ENCODE data around the gene MYL12A.
A peak's percentile ranks its signal among the peaks of the same experiment; 100 is the strongest.

Gene MYL12A

DNA sequence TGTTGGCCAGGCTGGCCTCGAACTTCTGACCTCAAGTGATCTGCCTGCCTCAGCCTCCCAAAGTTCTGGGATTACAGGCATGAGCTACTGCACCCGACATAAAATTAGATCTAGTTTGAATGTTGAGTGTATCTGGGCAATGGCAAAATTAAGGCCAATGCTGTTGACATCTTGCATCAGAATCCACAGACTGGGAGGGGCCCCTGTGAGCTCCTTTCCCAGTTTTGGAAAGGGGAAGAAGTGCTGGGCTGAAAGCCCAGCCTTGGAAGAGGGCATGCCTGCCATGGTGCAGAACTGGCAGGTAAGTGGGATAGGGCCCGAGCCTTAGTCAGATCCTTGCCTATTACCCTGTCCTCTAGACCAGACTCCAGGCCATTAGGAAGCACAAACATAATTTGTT lies 23.4 kb upstream of the MYL12A start:
- DNase-seq (ENCODE audit: low read depth in 2 of 2, low spot score in 1 of 2): no peak

GRCh38 chr18:3225588-3225987 lies 22.0 kb upstream of the MYL12A start:
- DNase-seq (ENCODE audit: low read depth in 2 of 2, low spot score in 1 of 2): no peak

GRCh38 chr18:3226048-3226447 lies 21.6 kb upstream of the MYL12A start:
- no peak for DNase-seq (ENCODE audit: low read depth in 2 of 2, low spot score in 1 of 2)

- no peak for DNase-seq (ENCODE audit: low read depth in 2 of 2, low spot score in 1 of 2)
Observed at GRCh38 chr18:3230401-3231334, 16.9 kb upstream of the MYL12A start.

DNA sequence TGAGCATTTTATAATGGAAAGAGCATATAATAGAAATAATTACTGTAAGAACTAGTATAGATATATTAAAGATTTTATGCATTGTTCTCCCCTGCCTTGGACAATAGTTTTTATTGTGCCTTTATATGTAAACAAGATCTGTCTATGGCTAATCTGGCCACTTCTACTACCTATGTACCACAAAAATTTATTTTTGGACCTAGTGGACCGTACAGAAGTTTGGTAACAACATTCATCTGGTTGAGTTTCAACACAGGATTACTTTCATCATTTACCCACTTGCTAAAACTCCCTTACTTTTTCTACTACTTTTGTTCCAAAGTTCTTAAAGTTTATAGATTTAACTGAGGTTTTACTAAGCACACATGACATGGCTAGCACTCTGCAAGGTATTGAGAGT lies 14.6 kb upstream of the MYL12A start:
- no peak for DNase-seq (ENCODE audit: low read depth in 2 of 2, low spot score in 1 of 2)

- DNase-seq (ENCODE audit: low read depth in 2 of 2, low spot score in 1 of 2): no peak
Observed at GRCh38 chr18:3233433-3234168, 14.0 kb upstream of the MYL12A start.

DNA sequence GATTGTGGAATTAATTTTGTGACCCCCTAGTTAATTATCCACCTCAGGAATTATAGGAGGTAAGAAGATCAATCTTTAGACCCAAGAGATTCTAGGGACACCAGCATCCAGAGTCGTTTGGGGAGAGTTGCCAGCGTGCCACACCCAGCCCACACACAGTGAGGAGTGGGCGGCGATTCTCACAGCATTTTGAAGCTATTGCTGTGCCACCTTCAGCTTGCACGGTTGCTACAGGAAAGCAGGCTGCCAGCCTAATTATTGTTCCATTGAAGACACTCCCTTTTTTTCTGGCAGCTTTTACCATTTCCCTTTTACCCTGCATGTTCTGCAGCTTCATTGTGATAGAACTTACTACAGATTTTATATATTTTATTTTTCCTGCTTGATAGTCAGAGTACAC lies 13.1 kb upstream of the MYL12A start:
- no peak for DNase-seq (ENCODE audit: low read depth in 2 of 2, low spot score in 1 of 2)

- no peak for DNase-seq (ENCODE audit: low read depth in 2 of 2, low spot score in 1 of 2)
Observed at GRCh38 chr18:3235846-3236245, 11.8 kb upstream of the MYL12A start.

DNA sequence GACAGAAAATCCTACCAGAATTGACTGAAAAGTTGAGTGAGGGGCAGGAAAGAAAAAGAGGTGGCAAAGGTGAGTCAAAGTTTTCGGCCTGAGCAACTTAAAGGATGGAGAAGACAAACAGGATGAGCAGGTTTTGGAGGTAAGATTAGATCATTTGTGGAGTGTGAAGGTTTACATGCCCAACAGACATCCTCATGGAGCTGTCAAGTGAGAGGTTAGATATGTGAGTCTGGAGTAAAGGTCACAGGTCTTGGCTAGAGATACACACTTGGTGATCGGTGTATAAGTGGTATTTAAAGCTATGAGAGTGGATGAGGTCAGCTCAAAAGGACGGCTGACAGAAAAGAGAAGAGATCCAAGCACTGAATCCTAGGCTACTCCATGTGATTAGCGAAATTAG lies 11.1 kb upstream of the MYL12A start:
- DNase-seq (ENCODE audit: low read depth in 2 of 2, low spot score in 1 of 2): no peak

GRCh38 chr18:3238742-3239141 lies 8.9 kb upstream of the MYL12A start:
- no peak for DNase-seq (ENCODE audit: low read depth in 2 of 2, low spot score in 1 of 2)

- DNase-seq (ENCODE audit: low read depth in 2 of 2, low spot score in 1 of 2): no peak
Observed at GRCh38 chr18:3245185-3245564, 2.4 kb upstream of the MYL12A start.

- DNase-seq (ENCODE audit: low read depth in 2 of 2, low spot score in 1 of 2): peak; percentile 54 to 56
Observed at GRCh38 chr18:3245853-3246634, 1.6 kb upstream of the MYL12A start.

DNA sequence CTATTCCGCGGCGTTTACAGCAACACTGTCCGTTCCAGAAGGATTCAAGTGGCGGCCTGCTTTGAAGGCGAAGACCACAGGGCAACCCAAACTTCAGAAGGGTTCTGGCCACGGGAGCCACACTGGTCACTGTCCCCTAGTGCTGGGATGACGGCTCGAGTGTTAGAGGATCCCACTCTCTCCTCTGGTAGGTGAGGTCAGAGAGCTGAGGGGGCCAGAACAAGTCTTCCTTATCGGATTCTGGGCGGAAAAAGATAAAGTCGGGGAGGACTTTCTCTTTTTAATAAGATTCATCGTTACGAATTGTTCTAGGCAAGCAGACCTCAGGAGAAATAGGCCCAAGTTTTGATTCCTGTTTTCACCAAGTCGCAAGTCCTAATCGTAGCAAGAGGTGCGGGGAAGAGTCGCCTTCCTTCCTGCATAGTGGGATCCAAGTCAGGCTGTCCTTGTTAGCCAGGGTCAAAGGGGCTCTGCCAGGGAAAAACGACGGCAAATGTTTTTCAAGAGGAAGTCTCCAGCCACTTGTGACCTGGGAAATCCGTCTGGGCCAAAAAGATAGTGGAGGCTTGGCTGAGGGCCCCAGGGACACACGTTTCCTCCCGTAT lies 864 bp upstream of the MYL12A start:
- no peak for DNase-seq (ENCODE audit: low read depth in 2 of 2, low spot score in 1 of 2)

- DNase-seq (ENCODE audit: low read depth in 2 of 2, low spot score in 1 of 2): no peak
Observed at GRCh38 chr18:3248062-3248657, 559 bp downstream of the MYL12A start.

GRCh38 chr18:3248658-3249359 lies 1.2 kb downstream of the MYL12A start:
- DNase-seq (ENCODE audit: low read depth in 2 of 2, low spot score in 1 of 2): no peak

DNA sequence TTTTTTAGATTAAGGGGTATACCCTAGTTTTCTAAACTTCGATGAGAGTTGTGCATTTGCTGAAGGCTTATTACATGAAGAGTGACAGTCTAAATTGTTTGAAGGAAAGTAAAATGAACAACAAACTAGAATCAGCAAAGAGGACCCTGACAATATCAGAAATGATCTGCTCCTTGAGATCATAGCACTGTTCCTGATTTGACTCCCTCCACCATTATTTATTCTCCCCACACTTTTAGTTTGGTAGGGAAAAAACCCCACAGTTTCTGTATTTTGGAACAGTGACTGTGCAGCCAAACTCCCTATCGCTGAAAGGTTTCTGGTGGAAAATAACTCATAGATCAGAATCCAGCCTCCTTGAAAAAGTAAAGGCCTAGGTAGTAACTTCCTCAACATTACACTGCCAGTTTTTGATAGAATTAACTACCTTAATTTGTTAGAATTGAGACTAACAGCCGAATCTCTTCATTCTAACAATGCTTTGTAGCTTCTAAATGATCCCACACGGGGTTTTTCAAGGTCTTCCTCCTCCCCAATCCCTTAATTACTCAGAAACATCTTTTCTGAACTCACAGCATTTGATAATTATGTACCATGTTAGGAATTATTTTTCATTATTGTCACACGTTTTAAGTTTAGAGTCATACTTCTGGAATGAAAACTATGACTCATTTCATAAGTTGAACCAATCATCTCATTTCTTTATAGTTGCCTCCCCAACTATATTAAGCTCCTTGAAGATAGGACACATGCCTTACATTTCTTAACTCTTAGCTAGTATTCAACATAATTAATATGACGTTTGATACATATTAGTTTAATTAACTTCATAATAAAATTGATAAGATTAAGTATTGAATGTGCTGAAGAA lies 2.9 kb downstream of the MYL12A start:
- no peak for DNase-seq (ENCODE audit: low read depth in 2 of 2, low spot score in 1 of 2)

- no peak for DNase-seq (ENCODE audit: low read depth in 2 of 2, low spot score in 1 of 2)
Observed at GRCh38 chr18:3251249-3251962, 3.8 kb downstream of the MYL12A start.

GRCh38 chr18:3251963-3252277 lies 4.3 kb downstream of the MYL12A start:
- DNase-seq (ENCODE audit: low read depth in 2 of 2, low spot score in 1 of 2): no peak

- DNase-seq (ENCODE audit: low read depth in 2 of 2, low spot score in 1 of 2): no peak
Observed at GRCh38 chr18:3252843-3253242, 5.2 kb downstream of the MYL12A start.
